GM21529 (cell line): Measurements from ENCODE around the gene C2orf76.
"Not testable (repeated sequence)": the region's sequence is repeated elsewhere in the genome, so short reads cannot be mapped to it uniquely, and the experiment has no call there.

Experiments
- ATAC-seq: cut with Tn5 transposase; IDR thresholded peaks from one replicate; pipeline ENCODE4 v1.9.1; 2021; ENCODE audit not compliant: unreplicated experiment

C2orf76 gene

DNA sequence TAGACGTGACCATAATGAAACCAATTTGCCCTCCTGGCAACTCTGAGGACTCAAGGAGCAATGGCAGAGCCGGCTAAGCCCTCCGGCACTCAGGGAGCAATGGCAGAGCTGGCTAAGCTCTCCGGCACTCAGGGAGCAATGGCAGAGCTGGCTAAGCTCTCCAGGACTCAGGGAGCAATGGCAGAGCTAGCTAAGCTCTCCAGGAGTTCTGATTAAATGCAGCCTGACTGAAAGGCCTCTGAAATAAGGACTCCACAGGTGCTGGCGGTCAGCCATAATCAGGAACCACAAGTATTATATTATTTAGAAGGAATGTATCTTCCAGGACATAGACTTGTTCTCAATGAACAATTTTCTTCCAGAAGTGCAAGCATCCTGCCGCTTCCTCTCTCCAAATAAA, 65.2 kb downstream of the C2orf76 start:
- no peak for ATAC-seq

GRCh38 chr2:119295688-119296375, 70.8 kb downstream of the C2orf76 start:
- ATAC-seq, result no peak

DNA sequence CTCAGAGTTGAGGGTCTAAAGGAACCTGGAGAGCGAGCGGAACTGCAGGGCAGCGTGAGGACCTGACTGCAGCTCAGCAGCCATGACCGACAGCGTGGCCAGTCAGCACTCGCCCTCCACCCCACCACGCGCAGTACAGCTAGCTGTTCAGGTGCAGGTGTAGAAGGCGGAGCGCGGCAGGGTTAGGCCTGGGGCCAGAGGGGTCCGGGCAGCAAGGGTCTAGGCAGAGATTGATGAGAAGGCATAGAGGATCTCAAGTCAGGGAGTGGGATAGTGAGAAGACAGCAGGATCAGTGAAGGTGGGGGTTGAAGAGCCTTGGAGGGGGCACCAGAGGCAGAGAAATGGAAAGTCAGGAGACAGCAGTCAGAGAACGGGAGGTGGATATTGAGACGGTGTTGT, 72.0 kb downstream of the C2orf76 start:
- no peak for ATAC-seq

DNA sequence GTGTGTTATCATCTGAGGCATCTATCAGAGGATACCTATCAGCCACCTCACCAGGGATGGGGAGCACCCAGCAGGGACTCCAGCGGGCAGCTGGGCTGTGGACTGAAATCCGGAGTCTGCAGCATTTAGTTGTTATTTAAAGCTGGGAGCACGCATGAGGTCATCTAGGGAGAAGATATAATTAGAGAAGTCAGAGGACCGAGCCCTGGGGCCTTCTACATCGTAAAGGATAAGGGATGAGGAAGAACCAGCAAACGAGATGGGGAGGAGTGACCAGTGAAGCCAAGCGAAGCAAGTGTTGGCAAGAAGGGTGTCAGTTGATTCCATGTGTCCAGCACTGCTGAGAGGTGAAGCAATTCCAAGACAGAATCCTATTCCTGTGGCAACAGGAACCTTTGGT, 72.7 kb downstream of the C2orf76 start:
- ATAC-seq, result no peak

GRCh38 chr2:119293254-119293653, 73.4 kb downstream of the C2orf76 start:
- no peak for ATAC-seq

DNA sequence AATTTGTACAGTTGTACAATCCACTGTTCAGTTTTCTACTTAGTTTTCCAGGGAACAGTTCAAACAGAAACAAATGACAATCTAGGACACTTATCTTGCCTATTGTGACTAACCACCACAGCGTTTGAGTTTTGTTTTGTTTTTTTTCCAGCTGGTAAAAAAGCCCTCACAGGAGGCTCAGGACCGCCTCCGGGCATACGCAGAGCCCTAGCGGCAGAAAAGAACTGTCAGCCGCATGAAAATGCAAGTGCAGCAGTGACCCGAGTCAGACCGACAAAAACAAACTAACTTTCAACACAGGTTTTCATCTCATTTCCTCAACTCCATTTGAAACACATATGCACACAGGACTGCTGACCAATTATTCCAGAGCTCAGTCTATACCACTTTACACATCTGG, 74.4 kb downstream of the C2orf76 start:
- ATAC-seq, result no peak

- ATAC-seq, result no peak
These were observed 75.0 kb downstream of the C2orf76 start for GRCh38 chr2:119291588-119292167.

GRCh38 chr2:119290859-119291587, 75.6 kb downstream of the C2orf76 start:
- peak; percentile 92 for ATAC-seq

DNA sequence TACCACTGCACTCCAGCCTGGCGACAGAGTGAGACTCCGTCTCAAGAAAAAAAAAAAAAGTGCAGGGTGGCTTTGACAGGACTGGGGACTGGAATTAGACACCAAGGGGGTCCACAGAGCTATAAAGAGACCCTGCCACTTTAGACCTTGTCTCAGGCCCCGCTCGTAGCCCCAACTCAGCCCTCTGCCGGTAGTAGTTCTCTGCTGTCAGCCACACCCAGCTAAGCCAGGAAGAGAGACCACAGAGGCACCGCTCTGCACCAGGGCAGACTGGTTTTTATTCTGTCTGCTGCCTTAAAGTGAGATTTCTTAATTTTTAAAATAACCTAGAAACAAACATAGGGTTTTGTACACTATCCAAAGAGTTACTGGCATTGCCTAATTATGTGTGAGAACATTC, 77.0 kb downstream of the C2orf76 start:
- ATAC-seq, result no peak

GRCh38 chr2:119289093-119289492, 77.5 kb downstream of the C2orf76 start:
- ATAC-seq, result no peak

DNA sequence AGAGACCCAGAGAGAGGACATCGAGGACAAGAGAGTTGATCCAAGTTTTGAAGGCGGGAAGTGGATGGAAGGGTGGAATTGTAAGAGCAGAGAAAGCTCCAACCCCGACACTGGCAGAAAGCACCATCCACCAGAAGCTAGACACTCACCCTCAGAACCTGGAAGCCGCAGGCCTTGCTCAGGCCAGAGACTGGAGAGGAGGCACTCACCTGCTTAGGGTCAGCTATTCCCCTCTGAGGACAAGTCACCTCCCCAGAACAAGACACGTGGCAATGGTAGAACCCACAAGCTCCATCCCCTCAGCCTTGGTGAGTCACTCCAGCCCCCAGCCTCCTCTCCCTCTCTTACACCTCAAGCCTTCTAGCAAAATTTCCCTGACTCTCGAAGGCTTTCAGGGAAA, 78.1 kb downstream of the C2orf76 start:
- ATAC-seq, result no peak

DNA sequence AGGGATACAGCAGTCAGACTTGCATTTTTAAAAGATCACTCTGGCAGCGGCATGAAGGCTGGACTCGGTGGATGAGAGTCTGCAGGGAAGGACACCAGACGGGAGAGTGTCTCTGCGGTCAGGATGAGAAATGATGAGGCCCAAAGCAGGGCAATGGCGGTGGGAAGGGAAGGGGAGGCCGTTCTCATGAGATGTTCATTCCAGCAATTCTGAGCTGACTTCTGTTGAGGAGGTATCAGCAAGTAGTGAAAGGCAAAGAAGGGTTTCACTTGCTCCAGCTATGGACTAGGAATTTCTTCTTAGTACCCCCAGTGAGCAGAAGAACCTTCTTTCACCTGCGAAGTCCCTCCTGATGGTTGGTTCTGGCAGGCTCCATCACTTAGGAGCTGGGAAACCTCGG, 80.0 kb downstream of the C2orf76 start:
- ATAC-seq, result no peak

GRCh38 chr2:119283873-119284331, 82.7 kb downstream of the C2orf76 start:
- no peak for ATAC-seq

- ATAC-seq, result no peak
These were observed 83.6 kb downstream of the C2orf76 start for GRCh38 chr2:119282996-119283511.

DNA sequence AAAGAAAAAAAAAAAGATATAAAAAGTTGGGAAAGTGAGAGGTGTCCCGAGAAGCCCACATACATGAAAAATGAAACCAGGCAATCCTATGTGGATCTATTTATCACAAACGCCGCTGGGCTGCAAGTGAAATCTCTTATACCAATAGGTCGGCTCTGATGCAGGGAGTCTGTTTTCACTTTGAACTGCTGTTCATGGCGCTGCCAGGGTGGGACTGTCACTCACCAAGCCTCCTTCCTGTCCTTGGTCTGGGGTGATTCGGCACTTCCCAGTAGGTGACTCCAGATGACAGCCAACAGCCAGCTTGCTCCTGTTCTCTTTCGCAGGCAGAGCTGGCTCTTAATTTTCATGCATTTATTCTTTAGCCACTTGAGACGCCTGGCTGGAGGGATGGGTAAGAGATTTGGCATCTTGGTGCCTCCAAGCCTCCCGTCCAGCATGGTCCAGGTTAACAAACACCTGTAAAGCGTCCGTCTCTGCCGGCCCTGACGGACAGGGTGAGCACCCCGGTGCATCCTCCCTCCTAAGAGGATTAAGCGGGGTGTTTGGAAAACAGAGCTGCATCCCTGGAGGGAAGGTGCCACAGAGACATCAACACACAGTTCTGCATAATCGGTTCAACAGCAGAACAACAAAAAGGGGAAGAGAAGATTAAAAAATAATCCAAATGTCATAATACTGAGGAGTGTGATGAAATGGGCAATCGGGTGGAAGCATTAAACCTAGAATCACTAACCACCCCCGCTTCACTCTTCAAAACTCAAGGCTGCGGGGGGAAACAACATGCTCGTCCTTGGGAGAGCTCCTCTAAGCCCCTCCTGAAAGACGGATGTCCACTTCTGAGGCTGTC, 84.3 kb downstream of the C2orf76 start:
- ATAC-seq, result no peak

DNA sequence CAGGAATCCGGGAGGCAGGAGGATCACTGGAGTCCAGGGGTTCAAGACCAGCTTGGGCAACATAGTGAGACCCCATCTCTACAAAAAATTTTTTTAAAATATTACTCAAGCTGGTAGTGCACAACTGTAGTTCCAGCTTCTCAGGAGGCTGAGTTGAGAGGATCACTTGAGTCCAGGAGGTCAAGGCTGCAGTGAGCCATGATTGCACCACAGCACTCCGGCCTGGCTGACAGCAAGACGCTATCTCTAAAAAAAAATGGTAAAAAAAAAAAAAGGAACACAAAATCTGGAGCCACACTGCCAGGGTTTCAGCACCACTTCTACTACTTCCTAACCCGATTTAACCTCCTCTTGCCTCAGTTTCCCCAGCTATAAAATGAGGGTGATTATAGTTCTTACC, 86.0 kb downstream of the C2orf76 start:
- no peak for ATAC-seq

- ATAC-seq, result no peak
These were observed 87.0 kb downstream of the C2orf76 start for GRCh38 chr2:119279666-119280065.

DNA sequence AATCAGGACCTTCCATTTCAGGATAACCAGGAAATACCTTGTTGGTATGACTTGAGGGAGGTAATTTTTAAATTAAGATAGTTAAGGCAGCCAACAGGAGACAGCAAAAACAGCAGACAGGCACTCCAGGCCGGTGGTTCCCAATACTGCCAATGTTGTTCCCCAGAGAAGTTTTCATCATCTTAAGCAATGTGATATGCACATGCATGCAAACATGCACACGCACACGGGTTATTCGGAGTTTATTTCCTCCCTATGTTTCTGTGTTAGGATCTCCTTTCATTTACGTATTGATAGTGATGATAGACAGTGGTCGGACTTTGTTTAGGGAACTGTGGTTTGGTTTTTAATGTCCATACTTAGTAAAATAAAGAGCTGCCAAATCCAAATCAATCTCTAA, 87.7 kb downstream of the C2orf76 start:
- ATAC-seq, result no peak

DNA sequence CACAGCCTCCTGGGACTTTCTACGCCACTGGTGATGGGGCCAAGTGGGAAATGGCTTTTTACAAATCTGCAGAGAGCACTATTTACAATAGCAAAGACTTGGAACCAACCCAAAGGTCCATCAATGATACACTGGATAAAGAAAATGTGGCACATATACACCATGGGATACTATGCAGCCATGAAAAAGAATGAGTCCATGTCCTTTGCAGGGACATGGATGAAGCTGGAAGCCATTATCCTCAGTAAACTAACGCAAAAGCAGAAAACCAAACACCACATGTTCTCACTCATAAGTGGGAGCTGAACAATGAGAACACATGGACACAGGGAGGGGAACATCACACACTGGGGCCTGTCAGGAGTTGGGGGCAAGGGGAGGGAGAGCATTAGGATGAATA, 88.2 kb downstream of the C2orf76 start:
- not testable (repeated sequence) for ATAC-seq

DNA sequence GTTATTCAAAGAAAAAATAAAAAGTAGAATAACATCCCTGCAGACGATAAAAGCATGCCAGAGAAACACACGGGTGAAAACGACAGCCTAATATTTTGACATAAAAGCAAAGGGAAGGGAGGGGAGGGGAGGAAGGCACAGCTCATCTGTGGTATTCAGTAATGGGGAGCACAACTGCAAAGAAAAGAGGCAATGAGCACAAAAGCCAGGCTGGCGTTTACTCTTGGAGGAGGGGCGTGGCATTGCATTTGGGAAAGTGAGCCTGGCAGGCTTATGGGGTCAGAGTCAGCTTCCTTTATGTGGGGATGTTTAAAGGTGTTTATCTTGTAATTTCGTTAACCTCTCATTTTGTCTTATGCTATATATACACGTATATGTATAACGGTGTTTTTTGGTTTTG, 89.8 kb downstream of the C2orf76 start:
- no peak for ATAC-seq

DNA sequence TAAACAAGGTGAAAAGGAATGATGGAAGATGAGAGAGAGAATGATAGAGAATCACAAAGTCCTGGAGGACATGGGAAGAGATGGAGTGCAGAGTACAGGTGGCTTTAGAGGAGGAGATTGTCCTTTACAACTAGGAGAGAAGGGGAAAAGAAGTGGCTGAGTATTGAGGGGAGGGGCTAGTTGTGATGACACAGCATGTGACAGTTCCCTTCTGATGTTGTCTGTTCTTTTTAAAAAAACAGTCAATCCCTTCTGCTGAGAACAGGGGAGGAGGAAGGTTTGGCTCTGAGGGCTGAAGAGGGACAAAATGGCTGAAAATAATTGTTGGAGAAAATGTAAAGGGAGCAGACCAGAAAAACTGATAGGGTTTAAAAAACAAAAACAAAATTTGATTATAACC, 99.0 kb downstream of the C2orf76 start:
- no peak for ATAC-seq
